GM12891 (cell line): ENCODE measurements around the gene PABPC3.

Experiments
- PAX5 ChIP-seq: IDR thresholded peaks from 2 replicates; pipeline ENCODE4 v1.6.1; 2011; ENCODE audit warnings: low read length, moderate library complexity, mild to moderate bottlenecking; ENCODE audit not compliant: insufficient read depth, severe bottlenecking
- POLR2A ChIP-seq: IDR thresholded peaks from 2 replicates; pipeline ENCODE4 v1.6.1; 2011; ENCODE audit warnings: low read depth, low read length, control low read depth
- POLR2AphosphoS5 ChIP-seq: IDR thresholded peaks from 2 replicates; pipeline ENCODE4 v1.6.1; 2011; ENCODE audit warnings: low read depth, low read length, control low read depth
- SPI1 ChIP-seq: IDR thresholded peaks from 2 replicates; pipeline ENCODE4 v1.6.1; 2011; ENCODE audit warnings: low read depth, low read length, control low read depth
- TAF1 ChIP-seq: IDR thresholded peaks from 2 replicates; pipeline ENCODE4 v1.6.1; 2011; ENCODE audit warnings: low read depth, low read length, control low read depth

GRCh38 chr13:25109341-25109740, 13.4 kb downstream of the PABPC3 start:
- TF ChIP-seq POLR2AphosphoS5 (no peak), POLR2A (no peak), PAX5 (no peak), SPI1 (no peak), TAF1 (no peak)
